NCI-H1436 treated with DMSO at 0.1 percent for 48 hours (cell line): ENCODE measurements around the gene CYP3A5.
"Not testable (repeated sequence)": the region's sequence is repeated elsewhere in the genome, so short reads cannot be mapped to it uniquely, and the experiment has no call there.

ENCODE experiments used
- DNase-seq: peaks from one replicate; lab custom pipeline; 2025; lab: John Stamatoyannopoulos, UW

Gene CYP3A5

DNA sequence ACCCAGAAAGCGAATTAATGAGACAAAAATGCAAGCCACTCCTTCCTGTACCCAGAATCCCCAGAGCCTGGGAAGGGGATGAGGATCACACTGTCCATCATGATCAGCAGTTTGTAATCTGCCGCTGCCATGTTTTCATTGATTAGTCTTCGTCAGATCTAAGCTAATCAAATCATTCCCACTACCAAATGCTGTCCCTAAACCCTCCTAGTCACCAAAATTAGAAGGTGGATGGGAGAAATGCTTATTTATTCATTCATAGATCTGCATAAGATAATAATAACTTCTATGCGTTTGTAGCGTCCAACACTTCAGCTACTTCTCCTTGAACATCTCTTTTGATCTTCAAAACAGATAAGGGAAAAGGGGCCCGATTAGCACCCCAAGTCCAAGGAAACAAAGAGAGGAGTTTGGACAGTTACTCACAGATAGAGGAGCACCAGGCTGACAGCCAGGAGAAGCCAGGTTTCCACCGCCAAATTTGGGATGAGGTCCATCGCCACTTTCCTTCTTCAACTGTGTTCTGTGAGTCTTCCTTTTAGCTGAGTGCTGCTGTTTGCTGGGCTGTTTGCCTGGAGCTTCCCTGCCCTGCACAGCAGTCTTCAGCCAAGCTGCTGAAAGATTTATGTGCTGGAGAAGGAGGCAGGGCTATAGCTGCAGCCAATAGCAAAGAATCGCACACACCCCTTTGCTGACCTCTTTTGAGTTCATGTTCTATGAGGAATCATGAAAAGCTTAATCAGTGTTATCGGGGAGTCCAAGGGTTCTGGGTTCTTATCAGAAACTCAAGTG, at the start of gene CYP3A5:
Gene CYP3A5 (minus strand): TSS at position 597 of the 792 bp plus-strand sequence. CDS start 100 bp downstream, at position 497.
- no peak for DNase-seq

DNA sequence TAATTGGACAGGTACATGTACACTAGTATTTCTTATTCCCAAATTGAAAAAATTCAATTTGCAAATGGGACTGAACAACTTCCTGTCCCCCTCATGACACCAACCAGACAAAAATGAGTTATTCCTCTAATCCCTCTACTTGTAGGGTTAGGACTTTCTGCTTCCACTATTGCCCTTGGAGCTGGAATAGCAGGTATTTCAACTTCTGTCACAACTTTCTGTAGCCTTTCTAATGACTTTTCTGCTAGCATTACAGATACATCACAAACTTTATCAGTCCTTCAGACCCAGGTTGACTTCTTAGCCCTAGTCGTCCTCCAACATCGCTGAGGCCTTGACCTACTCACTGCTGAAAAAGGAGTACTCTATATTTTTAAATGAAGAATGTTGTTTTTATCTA, 48.8 kb upstream of the CYP3A5 start:
- DNase-seq: no peak

DNA sequence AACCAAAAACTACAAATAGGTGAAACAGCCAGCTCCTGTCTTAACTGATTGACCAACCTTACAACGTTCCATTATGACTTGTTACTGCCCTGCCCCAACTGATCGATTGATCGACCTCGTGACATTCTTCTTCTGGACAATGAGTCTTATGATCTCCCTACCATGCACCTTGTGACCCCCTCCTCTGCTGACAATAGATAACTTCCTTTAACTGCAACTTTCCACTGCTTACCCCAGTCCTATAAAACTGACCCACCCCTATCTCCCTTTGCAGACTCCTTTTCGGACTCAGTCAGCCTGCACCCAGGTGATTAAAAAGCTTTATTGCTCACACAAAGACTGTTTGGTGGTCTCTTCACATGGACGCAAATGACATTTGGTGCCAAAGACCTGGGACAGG, 43.4 kb upstream of the CYP3A5 start:
- DNase-seq: not testable (repeated sequence)

DNA sequence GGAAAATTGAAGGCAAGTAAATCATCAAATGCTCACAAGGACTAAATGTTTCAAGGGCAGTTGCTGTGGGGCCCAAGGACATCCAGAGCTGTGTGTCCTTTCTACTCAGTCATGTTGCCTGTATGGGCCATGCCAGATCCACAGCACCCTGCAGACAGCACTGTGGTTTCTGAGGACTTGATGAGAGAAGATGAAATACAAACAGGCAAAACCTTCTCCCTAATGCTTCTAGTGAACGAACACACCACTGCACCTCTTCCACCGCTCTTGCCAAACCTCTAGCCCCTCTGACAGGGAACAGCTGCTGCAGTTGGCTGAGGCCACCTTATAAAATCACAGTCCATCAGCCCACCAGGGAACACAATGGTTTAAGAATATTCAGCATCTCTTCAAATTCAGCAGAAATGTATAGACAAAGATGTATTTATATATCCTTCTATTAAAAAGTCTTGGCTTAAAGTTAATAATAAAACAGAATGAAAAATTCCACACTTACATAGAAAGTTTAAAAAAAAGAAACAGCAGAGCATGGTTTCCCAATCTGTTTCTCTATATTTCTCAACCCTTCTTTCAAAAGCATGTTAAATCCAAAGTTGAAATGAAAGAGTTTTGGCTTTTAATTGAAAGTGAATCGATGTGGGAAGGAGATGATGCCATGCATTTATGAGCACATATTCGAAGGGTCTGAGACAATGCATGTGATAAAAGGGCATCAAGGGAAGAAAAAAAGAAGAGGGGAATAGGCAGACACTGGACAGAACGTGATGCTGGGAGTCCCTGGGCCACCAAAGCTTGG, 41.2 kb upstream of the CYP3A5 start:
- DNase-seq: no peak

DNA sequence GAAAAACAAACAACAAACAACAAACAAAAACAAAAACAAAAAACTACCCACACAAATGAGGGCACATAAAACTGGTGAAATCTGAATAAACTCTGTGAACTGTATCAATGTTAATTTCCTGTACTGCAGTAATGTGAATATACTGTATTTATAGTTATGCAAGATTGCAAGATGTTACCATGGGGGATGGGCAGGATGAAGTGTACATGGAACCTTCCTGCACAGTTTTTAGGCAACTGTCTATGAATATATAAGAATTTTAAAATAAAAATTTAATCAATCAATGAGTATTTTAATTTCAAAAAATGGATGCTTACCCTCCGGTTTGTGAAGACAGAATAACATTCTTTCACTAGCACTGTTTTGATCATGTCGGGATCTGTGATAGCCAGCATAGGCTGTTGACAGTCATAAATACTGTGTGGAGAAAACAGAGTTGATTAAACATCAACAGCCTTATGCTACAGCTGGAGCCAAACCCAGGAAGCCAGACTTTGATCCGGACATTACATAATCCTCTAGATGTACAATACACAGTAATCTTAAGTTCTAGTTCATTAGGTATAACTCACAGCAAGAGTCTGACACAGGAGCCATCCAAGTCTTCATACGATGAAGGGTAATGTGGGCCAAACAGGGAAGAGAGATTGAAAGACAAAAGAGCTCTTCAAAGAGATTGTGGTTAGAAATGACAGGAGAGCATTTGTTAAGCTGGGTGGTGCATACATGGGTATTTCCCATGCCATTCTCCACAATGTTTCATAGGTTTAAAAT, 40.4 kb upstream of the CYP3A5 start:
- DNase-seq: no peak

DNA sequence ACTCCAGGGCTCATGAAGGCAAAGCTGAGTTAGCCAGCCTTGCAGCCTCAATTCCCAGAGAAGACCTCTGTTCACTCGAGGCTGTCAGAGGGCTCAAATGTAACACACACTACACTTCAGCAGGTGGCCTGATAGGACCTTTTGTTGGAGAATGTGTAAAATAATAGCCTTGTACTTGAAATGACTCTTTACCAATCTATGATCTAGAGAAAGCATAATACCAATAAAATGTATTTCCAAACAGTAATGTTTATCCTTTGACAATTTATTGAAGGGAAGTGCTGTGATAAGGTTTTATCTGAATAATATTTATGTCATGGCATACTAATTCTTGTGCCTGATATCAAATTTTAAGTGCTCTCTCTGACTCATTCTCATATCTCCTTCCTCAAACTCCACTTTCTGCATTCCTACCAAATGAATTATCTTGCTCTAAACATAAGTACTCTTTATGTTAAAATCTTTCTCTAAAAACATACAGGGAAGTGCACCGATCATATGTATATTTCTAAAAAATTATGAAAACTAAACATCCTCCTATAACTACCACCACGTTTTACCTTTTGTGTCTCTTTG, 34.3 kb upstream of the CYP3A5 start:
- no peak for DNase-seq

DNA sequence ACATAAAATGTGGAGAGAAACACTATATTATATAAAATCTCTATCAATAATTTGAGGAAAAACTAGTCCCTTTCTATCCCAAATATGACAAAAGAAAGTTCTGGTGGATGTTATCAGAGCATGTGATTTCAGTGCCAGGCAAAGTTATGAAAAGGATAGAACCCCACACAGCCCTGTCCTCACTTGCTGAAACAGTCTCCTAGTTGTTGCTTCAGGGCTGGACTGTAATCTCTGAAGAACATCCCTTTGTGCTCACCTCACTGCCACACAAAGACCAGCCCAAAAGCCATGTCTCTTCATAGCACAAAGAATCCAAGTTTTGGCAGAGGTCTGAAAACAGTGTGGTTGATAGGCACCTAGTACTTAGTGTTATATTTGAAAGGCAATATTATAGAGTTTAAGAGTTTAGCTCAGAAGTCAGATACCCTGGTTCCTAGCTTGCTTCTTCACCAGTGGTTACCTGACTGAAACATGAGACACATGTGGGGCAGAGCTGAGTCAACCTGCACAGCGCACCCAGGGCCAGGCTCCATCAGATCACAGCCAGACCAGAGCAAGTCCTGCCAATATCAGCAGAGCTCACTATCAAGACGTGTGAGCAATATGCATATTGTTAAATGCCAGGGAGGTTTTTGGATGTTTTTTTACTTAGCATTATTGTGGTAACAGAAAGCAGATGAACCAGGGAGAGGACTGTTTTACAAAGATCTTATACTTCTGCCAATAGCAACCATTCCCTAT, 30.2 kb upstream of the CYP3A5 start:
- DNase-seq: no peak

DNA sequence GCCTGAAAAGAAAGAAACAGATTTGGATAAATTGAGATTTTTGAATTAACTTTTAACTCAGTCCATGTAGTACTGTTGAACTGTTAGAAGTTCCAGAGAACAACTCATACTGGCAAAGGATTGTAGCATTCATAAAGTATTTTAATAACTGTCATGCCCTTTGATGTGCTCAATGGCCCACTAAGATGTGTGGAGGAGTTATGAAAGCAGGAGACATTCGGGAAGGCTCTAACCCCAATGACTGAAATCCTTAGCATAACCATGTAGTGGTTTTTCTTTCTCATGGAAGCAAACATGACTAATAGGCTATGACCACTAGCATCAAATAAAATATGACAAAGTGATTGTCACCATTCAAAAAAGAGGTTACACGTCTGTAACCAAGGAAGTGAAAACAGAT, 29.5 kb upstream of the CYP3A5 start:
- DNase-seq: no peak

DNA sequence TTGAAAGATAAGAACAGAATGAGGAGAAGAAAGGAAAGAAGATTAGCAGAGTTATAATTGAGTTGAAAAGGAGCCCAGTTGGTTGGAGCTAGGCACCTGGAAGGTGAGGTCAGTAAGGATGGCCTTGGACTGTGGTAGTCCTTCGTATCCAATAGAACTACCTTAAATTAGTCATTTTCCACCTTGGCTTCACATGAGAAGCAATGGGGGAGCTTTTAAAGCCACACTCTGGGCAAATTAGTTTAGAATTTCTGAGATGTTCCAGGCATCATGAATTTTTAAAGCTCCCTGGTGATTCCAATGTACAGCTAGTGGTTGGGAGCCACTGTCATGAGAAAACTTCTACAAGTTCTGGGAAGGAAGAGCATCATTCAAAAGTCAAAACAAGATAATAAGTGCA, 27.3 kb upstream of the CYP3A5 start:
- no peak for DNase-seq

DNA sequence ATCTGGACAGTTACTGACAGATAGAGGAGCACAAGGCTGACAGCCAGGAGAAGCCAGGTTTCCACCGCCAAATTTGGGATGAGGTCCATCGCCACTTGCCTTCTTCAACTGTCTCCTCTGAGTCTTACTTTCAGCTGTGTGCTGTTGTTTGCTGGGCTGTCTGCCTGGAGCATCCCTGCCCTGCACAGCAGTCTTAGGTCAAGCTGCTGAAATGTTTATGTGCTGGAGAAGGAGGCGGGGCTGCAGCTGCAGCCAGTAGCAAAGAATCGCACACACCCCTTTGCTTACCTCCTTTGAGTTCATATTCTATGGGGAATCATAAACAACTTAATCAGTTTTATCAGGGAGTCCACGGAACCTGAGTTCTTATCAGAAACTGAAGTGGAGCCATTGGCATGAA, 20.1 kb upstream of the CYP3A5 start:
- no peak for DNase-seq

DNA sequence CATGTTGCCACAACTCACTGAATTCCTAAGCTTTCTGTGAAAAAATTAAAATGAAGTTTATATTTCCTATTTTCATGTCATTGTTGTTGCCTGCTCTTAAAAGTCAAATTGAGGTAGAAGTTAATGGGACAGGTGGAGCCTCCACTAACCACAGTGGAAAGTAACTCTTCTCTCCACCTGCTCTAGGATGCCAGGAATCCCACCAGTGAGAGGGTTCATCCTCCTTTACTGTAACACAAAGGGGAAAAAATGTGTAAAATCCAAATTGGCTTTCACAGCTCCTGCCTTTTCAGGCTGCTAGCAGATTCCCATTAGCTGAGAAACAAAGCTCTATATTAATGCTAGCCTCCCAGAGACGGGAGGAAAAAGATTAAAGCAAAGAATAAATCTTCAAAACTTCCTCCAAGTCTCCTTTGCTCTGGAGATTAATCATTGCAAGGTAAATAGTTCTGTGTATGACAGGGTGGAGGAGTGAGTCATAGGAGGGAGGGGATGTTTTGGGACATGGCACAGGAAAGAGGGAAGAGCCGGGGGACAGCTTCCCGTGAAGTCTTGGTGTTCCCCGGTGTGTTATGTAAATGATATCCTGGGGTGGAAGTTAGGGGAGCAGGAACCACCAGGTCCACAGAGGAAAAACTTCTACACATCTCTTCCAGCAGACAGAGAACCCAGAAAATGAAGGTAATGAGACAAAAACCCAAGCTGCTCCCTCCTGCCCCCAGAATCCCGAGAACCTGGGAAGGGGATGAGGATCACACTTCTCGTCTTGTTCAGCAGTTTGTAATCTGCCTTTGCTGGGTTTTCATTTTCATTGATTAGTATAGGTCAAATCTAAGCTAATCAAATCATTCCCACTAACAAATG, 19.3 kb upstream of the CYP3A5 start:
- not testable (repeated sequence) for DNase-seq

DNA sequence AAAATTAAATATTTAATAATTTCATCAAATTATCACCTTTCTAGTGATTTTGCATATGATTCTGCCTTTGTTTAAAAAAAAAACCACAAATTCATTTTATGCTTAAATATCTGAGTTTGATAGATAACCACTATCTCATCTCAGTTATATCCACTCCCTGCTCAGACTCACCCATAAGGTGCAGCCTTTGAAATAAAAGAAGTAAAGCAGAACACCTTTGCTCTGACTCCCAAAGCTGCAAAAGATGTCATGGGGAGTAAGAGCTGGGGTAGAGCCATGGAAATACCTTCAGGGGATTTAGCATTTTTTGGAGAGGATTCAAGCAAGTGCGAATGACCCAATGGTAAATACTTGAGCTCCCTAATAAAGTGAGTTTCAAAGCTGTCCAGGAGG, 15.1 kb upstream of the CYP3A5 start:
- no peak for DNase-seq

DNA sequence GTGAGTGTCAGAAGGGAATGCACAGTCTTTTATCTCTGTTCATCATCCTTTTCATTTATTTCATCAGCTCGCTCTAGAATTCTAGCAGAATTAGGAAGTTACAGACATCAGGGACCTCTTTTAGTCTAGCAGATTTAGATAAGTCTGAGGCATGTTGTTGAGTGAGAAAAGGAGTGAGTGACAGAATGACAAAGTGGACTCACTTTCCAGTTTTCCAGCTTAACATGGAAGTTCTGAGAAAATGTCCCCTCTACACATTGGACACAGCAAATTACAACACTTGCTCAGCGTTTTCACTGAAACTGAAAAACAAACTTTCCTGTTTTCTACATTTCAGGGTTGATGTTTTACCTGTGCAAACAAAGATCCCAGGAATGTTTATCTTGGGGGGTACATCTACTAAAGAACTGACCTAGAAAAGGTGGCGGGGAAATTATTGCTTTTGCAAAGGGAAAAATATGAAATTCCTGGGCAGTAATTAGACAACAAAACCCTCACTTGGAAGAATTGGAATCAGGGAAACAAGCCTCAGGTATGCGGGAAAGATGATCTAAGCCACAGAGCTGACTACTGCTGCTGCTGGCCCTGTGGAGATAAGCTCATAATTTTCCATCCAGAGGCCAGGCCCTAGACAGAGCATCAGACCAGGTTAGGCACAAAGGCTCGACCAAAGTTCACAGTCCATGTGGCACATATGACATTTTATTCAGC, 14.6 kb upstream of the CYP3A5 start:
- DNase-seq: no peak

DNA sequence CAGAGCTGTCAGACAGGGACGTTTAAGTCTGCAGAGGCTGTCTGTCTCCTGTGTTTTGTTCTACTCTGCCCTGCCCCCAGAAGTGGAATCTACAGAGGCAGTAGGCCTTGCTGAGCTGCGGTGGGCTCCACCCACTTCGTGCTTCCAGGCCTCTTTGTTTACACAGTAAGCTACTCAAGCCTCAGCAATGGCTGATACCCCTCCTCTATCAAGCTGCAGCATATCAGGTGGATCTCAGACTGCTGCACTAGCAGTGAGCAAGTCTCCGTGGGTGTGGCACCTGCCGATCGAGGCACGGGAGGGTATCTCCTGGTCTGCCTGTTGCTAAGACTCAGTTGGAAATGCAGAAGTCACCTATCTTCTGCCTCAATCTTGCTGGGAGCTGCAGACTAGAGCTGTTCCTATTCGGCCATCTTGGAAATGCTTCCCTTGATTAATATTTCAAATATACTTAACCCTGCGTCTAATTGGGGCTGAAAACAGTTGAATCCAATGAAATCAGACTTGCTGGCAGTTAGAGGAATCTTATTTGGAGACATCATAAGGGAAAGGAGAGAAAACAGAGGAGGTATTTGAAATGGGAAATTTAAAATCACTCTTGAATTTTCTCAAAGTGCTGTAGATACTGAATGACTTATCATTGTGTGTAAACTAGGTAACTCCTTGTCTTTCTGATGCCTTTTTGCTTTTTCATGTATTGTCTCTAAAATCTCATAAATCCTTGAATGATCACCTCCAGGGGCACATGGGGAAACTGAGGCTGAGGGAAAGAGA, 13.8 kb upstream of the CYP3A5 start:
- DNase-seq: peak; percentile 12

DNA sequence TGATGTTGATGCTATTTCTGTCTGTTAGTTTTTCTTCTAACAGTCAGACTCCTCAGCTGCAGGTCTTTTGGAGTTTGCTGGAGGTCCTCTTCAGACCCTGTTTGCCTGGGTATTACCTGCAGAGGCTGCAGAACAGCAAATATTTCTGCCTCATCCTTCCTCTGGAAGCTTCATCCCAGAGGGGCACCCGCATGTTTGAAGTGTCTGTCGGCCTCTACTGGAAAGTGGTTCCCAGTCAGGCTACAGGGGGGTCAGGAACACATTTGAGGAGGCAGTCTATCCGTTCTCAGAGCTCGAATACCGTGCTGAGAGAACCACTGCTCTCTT, 13.3 kb upstream of the CYP3A5 start:
- DNase-seq: no peak

DNA sequence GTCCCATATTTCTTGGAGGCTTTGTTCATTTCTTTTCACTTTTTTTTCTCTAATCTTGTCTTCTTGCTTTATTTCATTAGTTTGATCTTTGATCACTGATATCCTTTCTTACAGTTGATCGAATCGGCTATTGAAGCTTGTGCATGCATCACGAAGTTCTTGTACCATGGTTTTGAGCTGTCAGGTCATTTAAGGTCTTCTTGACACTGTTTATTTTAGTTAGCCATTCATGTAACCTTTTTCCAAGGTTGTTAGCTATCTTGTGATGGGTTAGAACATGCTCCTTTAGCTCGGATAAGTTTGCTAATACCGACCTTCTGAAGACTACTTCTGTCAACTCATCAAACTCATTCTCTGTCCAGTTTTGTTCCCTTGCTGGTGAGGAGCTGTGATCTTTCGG, 12.8 kb upstream of the CYP3A5 start:
- DNase-seq: not testable (repeated sequence)

DNA sequence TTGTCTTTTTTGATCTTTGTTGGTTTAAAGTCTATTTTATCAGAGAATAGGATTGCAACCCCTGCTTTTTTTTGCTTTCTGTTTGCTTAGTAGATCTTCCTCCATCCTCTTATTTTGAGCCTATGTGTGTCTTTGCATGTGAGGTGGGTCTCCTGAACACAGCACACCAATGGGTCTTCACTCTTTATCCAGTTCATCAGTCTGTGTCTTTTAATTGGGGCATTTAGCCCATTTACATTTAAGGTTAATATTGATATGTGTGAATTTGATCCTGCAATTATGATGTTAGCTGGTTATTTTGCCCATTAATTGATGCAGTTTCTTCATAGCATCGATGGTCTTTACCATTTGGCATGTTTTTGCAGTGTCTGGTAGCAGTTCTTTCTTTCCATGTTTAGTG, 11.9 kb upstream of the CYP3A5 start:
- not testable (repeated sequence) for DNase-seq

DNA sequence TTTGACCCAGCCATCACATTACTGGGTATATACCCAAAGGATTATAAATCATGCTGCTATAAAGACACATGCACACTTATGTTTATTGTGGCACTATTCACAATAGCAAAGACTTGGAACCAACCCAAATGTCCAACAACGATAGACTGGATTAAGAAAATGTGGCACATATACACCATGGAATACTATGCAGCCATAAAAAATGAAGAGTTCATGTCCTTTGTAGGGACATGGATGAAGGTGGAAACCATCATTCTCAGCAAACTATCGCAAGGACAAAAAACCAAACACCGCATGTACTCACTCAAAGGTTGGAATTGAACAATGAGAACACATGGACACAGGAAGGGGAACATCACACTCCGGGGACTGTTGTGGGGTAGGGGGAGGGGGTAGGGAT, 11.1 kb upstream of the CYP3A5 start:
- not testable (repeated sequence) for DNase-seq
